Measurements from ENCODE around the gene MED13L. TPM values are rescaled to one million over a fixed set of nuclear protein-coding genes. Genes with fewer than 3 reads are reported as not detected.

The MED13L gene
- total and polyA plus RNA-seq, 2 of the 8 experiments (the other 6 are each of a cell fraction or from before 2014, with no cell fraction given), result 15.9 to 51.7 TPM

DNA sequence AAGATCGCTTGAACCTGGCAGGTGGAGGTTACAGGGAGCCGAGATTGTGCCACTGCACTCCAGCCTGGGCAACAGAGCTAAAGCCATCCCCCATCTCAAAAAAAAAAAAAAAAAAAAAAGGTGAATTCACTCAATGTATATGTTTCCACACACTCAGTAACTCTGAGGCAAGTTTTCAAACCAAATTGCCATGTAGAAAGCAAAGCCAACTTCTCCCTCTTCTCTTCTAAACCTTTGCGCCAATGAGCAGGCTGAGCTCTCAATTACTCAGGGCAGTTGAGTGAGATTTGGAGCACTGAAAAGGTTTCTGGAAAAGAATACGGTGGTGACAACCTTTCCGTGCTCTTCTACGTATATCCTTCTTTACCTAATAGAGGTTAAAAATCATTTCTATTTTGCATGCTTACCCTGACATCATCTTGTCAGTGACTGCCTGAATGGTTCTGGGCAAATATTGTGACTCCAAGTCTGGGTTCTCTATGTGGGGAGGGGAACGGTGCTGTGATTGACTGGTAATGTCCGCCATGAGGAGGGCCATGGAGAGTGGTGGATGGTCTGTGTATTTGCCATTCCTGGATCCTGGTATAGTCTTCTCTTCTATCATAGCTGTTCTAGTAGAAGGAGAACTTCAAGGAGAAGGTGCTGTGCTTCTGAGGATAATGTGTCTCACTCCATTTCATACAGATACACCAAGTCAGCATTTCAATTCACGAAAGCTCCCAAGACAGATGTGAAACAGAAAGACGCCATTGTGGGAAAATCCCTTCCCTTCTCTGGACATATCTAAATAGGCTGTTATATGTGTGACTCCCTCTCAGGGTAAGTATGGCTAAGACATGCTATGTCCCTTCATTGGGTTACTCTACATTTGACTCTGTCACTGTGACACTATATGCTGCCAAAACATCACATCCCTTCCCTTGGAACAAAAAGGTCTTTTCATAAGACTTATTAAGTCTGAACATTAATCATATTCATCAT lies 46.2 kb upstream of the MED13L start:
- Histone ChIP-seq H3K18ac (ENCODE audit: extremely low read depth, low read length) (no peak overlapping the region), H3K4me3 (ENCODE audit: extremely low read depth in 1 of 4, insufficient read depth in 2 of 4, low read depth in 3 of 4, low read length in 4 of 4) (no peak overlapping the region), H3K9me3 (ENCODE audit: insufficient read depth in 2 of 2, low read depth in 1 of 2, low read length in 1 of 2) (no peaks in the 10 kb centered on the region), H3K4me1 (replicated peaks in 1 of 4; ENCODE audit: control insufficient read depth in 3 of 4, insufficient read depth in 4 of 4, low read length in 3 of 4) (peaks cover 0 to 3% (median under 1%) of the 10 kb centered on the region in 4 experiments; a peak in 2 of 7 replicates), H3K36me3 (ENCODE audit: control insufficient read depth in 2 of 4, insufficient read depth in 4 of 4, low read length in 3 of 4) (no peaks in the 10 kb centered on the region), H2AK5ac (ENCODE audit: low read depth, low read length) (no peak overlapping the region), H3K4ac (replicated peaks; ENCODE audit: insufficient read length, low read depth, low read length) (no peak overlapping the region), H2AFZ (ENCODE audit: low read length) (no peak overlapping the region), H3K56ac (replicated peaks; ENCODE audit: insufficient read length, low read depth, low read length) (no peak overlapping the region), H4K8ac (ENCODE audit: extremely low read depth, insufficient read depth, low read length) (no peak overlapping the region), H4K5ac (ENCODE audit: insufficient read length, low read depth, low read length) (no peak overlapping the region), H3K79me1 (ENCODE audit: low read depth, low read length) (no peaks in the 10 kb centered on the region), H3K23me2 (ENCODE audit: low read depth, low read length) (no peaks in the 10 kb centered on the region), H2BK120ac (replicated peaks; ENCODE audit: low read depth, low read length) (no peak overlapping the region), H2BK12ac (ENCODE audit: low read depth, low read length) (no peak overlapping the region), H3K23ac (ENCODE audit: insufficient read length) (no peak overlapping the region), H2BK5ac (ENCODE audit: low read depth, low read length) (no peak overlapping the region), H3K4me2 (ENCODE audit: insufficient read depth in 1 of 2, low read depth in 2 of 2, low read length in 2 of 2) (no peak overlapping the region), H3K14ac (ENCODE audit: insufficient read length) (no peak overlapping the region), H4K91ac (replicated peaks; ENCODE audit: insufficient read length, low read length) (no peak overlapping the region), H3K27ac (ENCODE audit: low read depth, low read length) (no peak overlapping the region), H3K27me3 (replicated peaks in 1 of 4; ENCODE audit: control insufficient read depth in 3 of 4, extremely low read depth in 1 of 4, insufficient read depth in 3 of 4, low read length in 3 of 4) (no peaks in the 10 kb centered on the region), H3K9ac (replicated peaks in 1 of 4; ENCODE audit: extremely low read depth in 1 of 4, low read depth in 3 of 4, low read length in 3 of 4) (no peak overlapping the region), H4K20me1 (replicated peaks in 1 of 2; ENCODE audit: control insufficient read depth in 1 of 2, insufficient read depth in 2 of 2, low read length in 2 of 2) (no peaks in the 10 kb centered on the region), H3K79me2 (ENCODE audit: control insufficient read depth in 1 of 2, insufficient read depth in 2 of 2, low read length in 2 of 2) (no peaks in the 10 kb centered on the region), H2BK20ac (ENCODE audit: low read length) (no peak overlapping the region), H2BK15ac (ENCODE audit: low read length) (no peak overlapping the region)
- POLR2A ChIA-PET (ENCODE audit: partially characterized antibody), result interaction anchor here (0.7 kb wide), 1 partner anchor 81 kb away, joined by 3 read pairs; no protein-coding TSS in a partner anchor
- 90% methylated on average over 10 of the region's 10 CpGs; no CpG with 5 or more reads in 1 of the 2 experiments for WGBS, 2 experiments (ENCODE audit: extremely low coverage in 1 of 2, insufficient coverage in 1 of 2, insufficient read length in 1 of 2, insufficient replicate concordance in 2 of 2, low coverage in 1 of 2, low lambda C conversion rate in 2 of 2, missing lambda C conversion rate in 1 of 2)
- CTCF ChIA-PET (ENCODE audit: partially characterized antibody), result interaction anchor here (0.6 kb wide), 1 partner anchor 286 kb away, joined by 5 read pairs; no protein-coding TSS in a partner anchor
- FAIRE-seq (no peak), DNase-seq (ENCODE audit: low read depth in 1 of 2, low spot score in 2 of 2) (no peak)
- TF ChIP-seq SP1 (IDR thresholded peaks at IDR 0.05; ENCODE audit: low read depth, low read length), result no peak
- TF ChIP-seq SIX5 (IDR thresholded peaks at IDR 0.05; ENCODE audit: low read depth, low read length), result no peak
- TF ChIP-seq EZH2 (IDR thresholded peaks at IDR 0.05; ENCODE audit: low read depth, low read length, severe bottlenecking), result no peak
